Osteoblast (primary cell): ENCODE data around the gene SPATS2. TPM values are rescaled to one million over a fixed set of nuclear protein-coding genes. Genes with fewer than 3 reads are reported as not detected.

ENCODE experiments used
- DNase-seq: peaks from one replicate; pipeline ENCODE4 v3.0.0; 2011; ENCODE audit warnings: low spot score, mixed read lengths; ENCODE audit not compliant: insufficient read length; ENCODE audit errors: missing footprints
- H2AFZ ChIP-seq: 2 replicates; pipeline ENCODE4 v1.6.0; 2011; ENCODE audit warnings: mild to moderate bottlenecking, low read length
- H3K27ac ChIP-seq: 2 replicates; pipeline ENCODE4 v1.5.1; 2011; ENCODE audit warnings: mild to moderate bottlenecking, low read depth, low read length, moderate library complexity
- H3K27me3 ChIP-seq: 2 replicates; pipeline ENCODE4 v1.6.0; 2012; ENCODE audit warnings: mild to moderate bottlenecking, control low read depth, inconsistent platforms, low read length, moderate library complexity; ENCODE audit not compliant: insufficient read depth
- H3K36me3 ChIP-seq: 2 replicates; pipeline ENCODE4 v1.5.1; 2011; ENCODE audit warnings: mild to moderate bottlenecking, low read length, control low read depth, moderate library complexity; ENCODE audit not compliant: insufficient read depth
- H3K4me1 ChIP-seq: 2 replicates; pipeline ENCODE4 v1.5.1; 2011; ENCODE audit warnings: mild to moderate bottlenecking, low read length, control low read depth, moderate library complexity; ENCODE audit not compliant: insufficient read depth
- H3K4me2 ChIP-seq: 2 replicates; pipeline ENCODE4 v1.6.0; 2011; ENCODE audit warnings: mild to moderate bottlenecking, low read length; ENCODE audit not compliant: insufficient read depth
- H3K4me3 ChIP-seq: fragments of 200-600 bp; sonication (generic); 3 replicates; pipeline ENCODE4 v1.5.1; 2012; ENCODE audit warnings: mild to moderate bottlenecking, low read length, inconsistent platforms; ENCODE audit not compliant: insufficient read depth
- H3K79me2 ChIP-seq: 2 replicates; pipeline ENCODE4 v1.6.0; 2012; ENCODE audit warnings: mild to moderate bottlenecking, low read length, control low read depth, inconsistent platforms; ENCODE audit not compliant: insufficient read depth
- H3K9me3 ChIP-seq: 2 replicates; pipeline ENCODE4 v1.5.1; 2011; ENCODE audit warnings: low read depth, low read length, control low read depth
- H4K20me1 ChIP-seq: 2 replicates; pipeline ENCODE4 v1.6.0; 2012; ENCODE audit warnings: mild to moderate bottlenecking, low read length, control low read depth; ENCODE audit not compliant: insufficient read depth
- total RNA-seq: library from RNA; depleted of rRNA; stranded (reverse); fragments of >200 nt; gene quantifications from 2 replicates; pipeline ENCODE4 v1.2.3, GENCODE V29; 2012
- TF ChIP-seq, protein P1 (sequence below): IDR thresholded peaks from 2 replicates; pipeline ENCODE4 v1.5.1; 2011; ENCODE audit warnings: mild to moderate bottlenecking, low read depth, low read length, moderate library complexity; ENCODE audit errors: extremely low read depth

Gene SPATS2
- total RNA-seq, 1 donor, result 25.7 TPM

DNA sequence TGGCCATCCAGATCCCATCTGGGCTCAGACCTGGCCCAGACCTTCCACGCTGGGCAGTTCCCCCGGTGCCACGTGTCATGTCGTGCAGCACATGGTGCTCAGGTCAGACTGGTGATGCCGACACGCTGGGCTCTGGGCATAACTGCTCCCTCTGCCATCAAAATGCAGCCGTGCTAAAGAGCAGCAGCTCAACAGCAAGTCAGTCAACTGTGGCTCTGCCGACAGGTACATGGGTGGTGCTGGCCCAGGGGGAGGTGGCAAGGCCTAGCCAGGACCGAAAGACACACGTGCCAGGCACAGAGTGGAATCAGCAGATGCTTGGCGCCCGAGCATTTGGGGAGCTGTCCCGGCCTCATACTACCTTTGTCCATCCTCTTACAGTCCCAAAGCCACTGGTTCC is 199.1 kb downstream of the SPATS2 start:
- Histone ChIP-seq H4K20me1 (no peaks in the 10 kb centered on the region), H3K9me3 (no peaks in the 10 kb centered on the region), H3K36me3 (peaks cover 35% of the 10 kb centered on the region), H3K4me1 (peaks cover 14% of the 10 kb centered on the region), H3K27ac (peak overlapping the region; percentile 20), H3K27me3 (no peaks in the 10 kb centered on the region), H3K4me3 (no peak overlapping the region), H3K79me2 (peaks cover 49% of the 10 kb centered on the region), H2AFZ (no peak overlapping the region), H3K4me2 (no peak overlapping the region)
- TF ChIP-seq, protein P1, sequence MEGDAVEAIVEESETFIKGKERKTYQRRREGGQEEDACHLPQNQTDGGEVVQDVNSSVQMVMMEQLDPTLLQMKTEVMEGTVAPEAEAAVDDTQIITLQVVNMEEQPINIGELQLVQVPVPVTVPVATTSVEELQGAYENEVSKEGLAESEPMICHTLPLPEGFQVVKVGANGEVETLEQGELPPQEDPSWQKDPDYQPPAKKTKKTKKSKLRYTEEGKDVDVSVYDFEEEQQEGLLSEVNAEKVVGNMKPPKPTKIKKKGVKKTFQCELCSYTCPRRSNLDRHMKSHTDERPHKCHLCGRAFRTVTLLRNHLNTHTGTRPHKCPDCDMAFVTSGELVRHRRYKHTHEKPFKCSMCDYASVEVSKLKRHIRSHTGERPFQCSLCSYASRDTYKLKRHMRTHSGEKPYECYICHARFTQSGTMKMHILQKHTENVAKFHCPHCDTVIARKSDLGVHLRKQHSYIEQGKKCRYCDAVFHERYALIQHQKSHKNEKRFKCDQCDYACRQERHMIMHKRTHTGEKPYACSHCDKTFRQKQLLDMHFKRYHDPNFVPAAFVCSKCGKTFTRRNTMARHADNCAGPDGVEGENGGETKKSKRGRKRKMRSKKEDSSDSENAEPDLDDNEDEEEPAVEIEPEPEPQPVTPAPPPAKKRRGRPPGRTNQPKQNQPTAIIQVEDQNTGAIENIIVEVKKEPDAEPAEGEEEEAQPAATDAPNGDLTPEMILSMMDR, result no peak
- no peak for DNase-seq

- H2AFZ ChIP-seq, result peak overlapping the region; percentile 92
- peaks cover 14% of the 10 kb centered on the region for H3K4me1 ChIP-seq
- no peaks in the 10 kb centered on the region for H3K27me3 ChIP-seq
- DNase-seq, result no peak
- H3K9me3 ChIP-seq, result no peaks in the 10 kb centered on the region
- peak overlapping the region; percentile 87 for H3K4me3 ChIP-seq
- TF ChIP-seq, protein P1, result no peak
- peaks cover 56% of the 10 kb centered on the region for H3K79me2 ChIP-seq
- peak overlapping the region; percentile 81 for H3K4me2 ChIP-seq
- peak overlapping the region; percentile 92 for H3K27ac ChIP-seq
- H3K36me3 ChIP-seq, result peaks cover 26% of the 10 kb centered on the region
- H4K20me1 ChIP-seq, result no peaks in the 10 kb centered on the region
Measured at GRCh38 chr12:49567302-49567610, 200.0 kb downstream of the SPATS2 start.

GRCh38 chr12:49567611-49568441 is 200.6 kb downstream of the SPATS2 start, which contains the start of gene MCRS1:
MCRS1 (minus strand) TSS chr12:49568142; CDS start chr12:49566731, 1,411 bp downstream.
- Histone ChIP-seq H3K4me1 (peaks cover 14% of the 10 kb centered on the region), H3K4me2 (peak within 1 kb of the TSS; percentile 81), H3K4me3 (peak within 1 kb of the TSS; percentile 87), H3K9me3 (no peaks in the 10 kb centered on the region), H3K36me3 (peaks cover 20% of the 10 kb centered on the region), H4K20me1 (no peaks in the 10 kb centered on the region), H2AFZ (peak within 1 kb of the TSS; percentile 92), H3K27ac (peak within 1 kb of the TSS; percentile 92), H3K79me2 (peaks cover 56% of the 10 kb centered on the region), H3K27me3 (no peaks in the 10 kb centered on the region)
- DNase-seq, result peak; percentile 99
- TF ChIP-seq, protein P1, result no peak

DNA sequence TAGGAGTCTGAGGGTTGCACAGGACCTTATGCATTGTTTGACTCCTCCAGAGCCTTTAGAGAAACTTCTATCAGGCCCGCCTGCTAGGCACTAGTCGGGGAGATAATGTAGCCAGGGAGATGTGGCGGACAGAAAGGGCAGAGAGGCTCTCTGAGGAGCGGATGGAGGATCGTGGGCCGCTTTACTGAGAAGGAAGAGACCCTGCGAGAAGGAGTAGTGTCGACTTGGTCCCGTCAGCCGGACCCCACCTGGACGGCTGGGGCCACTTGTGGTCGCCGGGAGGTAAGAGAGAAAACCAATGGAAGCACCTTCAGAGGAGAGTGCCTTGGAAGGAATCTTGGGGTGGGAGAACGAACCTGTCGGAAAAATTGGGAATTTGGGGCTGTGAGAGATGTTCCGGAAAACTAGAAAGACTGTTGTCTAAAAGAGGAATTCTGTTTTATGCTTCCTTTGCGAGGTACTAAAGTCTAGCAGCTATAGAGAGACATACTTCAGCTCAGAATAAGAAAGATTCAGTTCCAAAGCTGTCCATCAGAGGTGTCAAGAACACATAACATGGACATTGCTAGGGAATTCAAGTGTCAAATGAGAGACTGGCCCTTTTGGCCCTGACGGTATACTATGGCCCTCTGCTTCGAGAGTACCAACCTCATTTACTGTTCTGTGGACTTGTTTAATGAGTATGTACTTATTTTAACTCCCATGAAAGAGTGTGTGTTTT is 201.3 kb downstream of the SPATS2 start:
- Histone ChIP-seq H3K36me3 (peaks cover 13% of the 10 kb centered on the region), H3K4me3 (peak overlapping the region; percentile 87), H3K4me1 (peaks cover 14% of the 10 kb centered on the region), H3K27ac (peak overlapping the region; percentile 92), H2AFZ (peak overlapping the region; percentile 92), H3K27me3 (no peaks in the 10 kb centered on the region), H3K9me3 (no peaks in the 10 kb centered on the region), H3K4me2 (peak overlapping the region; percentile 81), H3K79me2 (peaks cover 56% of the 10 kb centered on the region), H4K20me1 (no peaks in the 10 kb centered on the region)
- TF ChIP-seq, protein P1, result no peak
- DNase-seq, result peak; percentile 90
